Measurements from ENCODE around the gene BCL10.

The BCL10 gene

GRCh38 chr1:85279458-85280080 is 3.1 kb upstream of the BCL10 start:
- Histone ChIP-seq H3K79me2 (ENCODE audit: insufficient read depth, low read length) (peaks cover 17% of the 10 kb centered on the region), H2AFZ (ENCODE audit: low read depth, low read length) (no peak overlapping the region), H3K27me3 (ENCODE audit: insufficient read depth, low read length, poor library complexity) (no peaks in the 10 kb centered on the region), H4K20me1 (ENCODE audit: insufficient read depth, low read length) (peaks cover 3% of the 10 kb centered on the region; the same call in 1 of the 2 replicates), H3K36me3 (ENCODE audit: insufficient read depth, low read length) (no peaks in the 10 kb centered on the region; the same call in 1 of the 2 replicates), H3K9me3 (ENCODE audit: insufficient read depth, low read length, severe bottlenecking) (no peaks in the 10 kb centered on the region), H3K9ac (ENCODE audit: low read depth, low read length) (no peak overlapping the region), H3K4me1 (ENCODE audit: insufficient read depth, low read length) (peaks cover 20% of the 10 kb centered on the region), H3K4me3 (ENCODE audit: low read depth in 1 of 2, low read length in 2 of 2) (no peak overlapping the region), H3K27ac (ENCODE audit: low read length) (no peak overlapping the region), H3K4me2 (ENCODE audit: insufficient read depth, low read length) (no peak overlapping the region)
- ATAC-seq (ENCODE audit: insufficient read depth, low read depth) (no peak), DNase-seq (no peak)
- TF ChIP-seq CTCF (IDR thresholded peaks at IDR 0.05; ENCODE audit: borderline replicate concordance, extremely low read depth, low read length, poor library complexity, severe bottlenecking), result no peak
- no peak for TF ChIP-seq EZH2 (IDR thresholded peaks at IDR 0.05; ENCODE audit: borderline replicate concordance, low read depth, low read length, severe bottlenecking)

GRCh38 chr1:85278853-85279314 is 2.5 kb upstream of the BCL10 start:
- ATAC-seq (ENCODE audit: insufficient read depth, low read depth) (no peak), DNase-seq (no peak)
- Histone ChIP-seq H3K4me1 (ENCODE audit: insufficient read depth, low read length) (peaks cover 27% of the 10 kb centered on the region), H3K9me3 (ENCODE audit: insufficient read depth, low read length, severe bottlenecking) (no peaks in the 10 kb centered on the region), H3K4me2 (ENCODE audit: insufficient read depth, low read length) (no peak overlapping the region), H3K27me3 (ENCODE audit: insufficient read depth, low read length, poor library complexity) (no peaks in the 10 kb centered on the region), H3K79me2 (ENCODE audit: insufficient read depth, low read length) (peaks cover 24% of the 10 kb centered on the region), H4K20me1 (ENCODE audit: insufficient read depth, low read length) (peaks cover 3% of the 10 kb centered on the region; the same call in 1 of the 2 replicates), H3K27ac (ENCODE audit: low read length) (no peak overlapping the region), H3K36me3 (ENCODE audit: insufficient read depth, low read length) (no peaks in the 10 kb centered on the region; the same call in 1 of the 2 replicates), H3K9ac (ENCODE audit: low read depth, low read length) (no peak overlapping the region), H2AFZ (ENCODE audit: low read depth, low read length) (no peak overlapping the region), H3K4me3 (ENCODE audit: low read depth in 1 of 2, low read length in 2 of 2) (no peak overlapping the region)
- TF ChIP-seq CTCF (IDR thresholded peaks at IDR 0.05; ENCODE audit: borderline replicate concordance, extremely low read depth, low read length, poor library complexity, severe bottlenecking) (no peak), EZH2 (IDR thresholded peaks at IDR 0.05; ENCODE audit: borderline replicate concordance, low read depth, low read length, severe bottlenecking) (no peak)

GRCh38 chr1:85277802-85278201 is 1.4 kb upstream of the BCL10 start:
- peaks cover 1% of the 10 kb centered on the region for H3K36me3 ChIP-seq (ENCODE audit: insufficient read depth, low read length)
- H4K20me1 ChIP-seq (ENCODE audit: insufficient read depth, low read length), result peaks cover 3% of the 10 kb centered on the region; the same call in 1 of the 2 replicates
- no peak overlapping the region for H3K9ac ChIP-seq (ENCODE audit: low read depth, low read length)
- no peaks in the 10 kb centered on the region for H3K27me3 ChIP-seq (ENCODE audit: insufficient read depth, low read length, poor library complexity)
- DNase-seq (no peak), ATAC-seq (ENCODE audit: insufficient read depth, low read depth) (no peak)
- no peak overlapping the region for H3K4me2 ChIP-seq (ENCODE audit: insufficient read depth, low read length)
- H2AFZ ChIP-seq (ENCODE audit: low read depth, low read length), result peak overlapping the region; percentile 81
- no peak overlapping the region for H3K27ac ChIP-seq (ENCODE audit: low read length)
- H3K9me3 ChIP-seq (ENCODE audit: insufficient read depth, low read length, severe bottlenecking), result no peaks in the 10 kb centered on the region
- H3K79me2 ChIP-seq (ENCODE audit: insufficient read depth, low read length), result peaks cover 34% of the 10 kb centered on the region
- peaks cover 37% of the 10 kb centered on the region for H3K4me1 ChIP-seq (ENCODE audit: insufficient read depth, low read length)
- no peak overlapping the region for H3K4me3 ChIP-seq (ENCODE audit: low read depth in 1 of 2, low read length in 2 of 2)
- no peak for TF ChIP-seq EZH2 (IDR thresholded peaks at IDR 0.05; ENCODE audit: borderline replicate concordance, low read depth, low read length, severe bottlenecking)
- no peak for TF ChIP-seq CTCF (IDR thresholded peaks at IDR 0.05; ENCODE audit: borderline replicate concordance, extremely low read depth, low read length, poor library complexity, severe bottlenecking)
